ENCODE measurements around the gene PTGFR.

The PTGFR gene

GRCh38 chr1:78577257-78578100 lies 86.7 kb downstream of the PTGFR start:
- Histone ChIP-seq H3K4me2 (ENCODE audit: low read depth, low read length, poor library complexity, severe bottlenecking) (no peak overlapping the region), H3K9me2 (replicated peaks; ENCODE audit: low read depth, low read length) (0 out of 2 replicates have a peak, but pooled peaks cover 3% of the 10 kb centered on the region), H3K9ac (ENCODE audit: low read depth, low read length, poor library complexity, severe bottlenecking) (no peak overlapping the region), H3K4me3 (ENCODE audit: low read length, poor library complexity, severe bottlenecking) (no peak overlapping the region), H3K9me3 (ENCODE audit: insufficient read depth, low read depth, low read length) (no peaks in the 10 kb centered on the region), H3K79me2 (ENCODE audit: insufficient read depth, low read length) (no peaks in the 10 kb centered on the region), H2AFZ (ENCODE audit: low read length) (no peak overlapping the region), H3K36me3 (ENCODE audit: insufficient read depth, low read length) (no peaks in the 10 kb centered on the region), H3K27me3 (ENCODE audit: insufficient read depth, low read length, poor library complexity, severe bottlenecking) (no peaks in the 10 kb centered on the region), H3F3A (ENCODE audit: low read depth) (no peaks in the 10 kb centered on the region), H4K20me1 (ENCODE audit: insufficient read depth, low read length, poor library complexity, severe bottlenecking) (no peaks in the 10 kb centered on the region), H3K4me1 (ENCODE audit: insufficient read depth, low read length, poor library complexity, severe bottlenecking) (no peaks in the 10 kb centered on the region)
- TF ChIP-seq EZH2phosphoT487 (IDR thresholded peaks at IDR 0.05; ENCODE audit: borderline replicate concordance): no peak
- TF ChIP-seq CTCF (conservative IDR thresholded peaks at IDR 0.05; ENCODE audit: low read length): no peak

- Histone ChIP-seq H3K4me3 (ENCODE audit: low read length, poor library complexity, severe bottlenecking) (no peak overlapping the region), H3F3A (ENCODE audit: low read depth) (no peaks in the 10 kb centered on the region), H3K79me2 (ENCODE audit: insufficient read depth, low read length) (no peaks in the 10 kb centered on the region), H3K4me2 (ENCODE audit: low read depth, low read length, poor library complexity, severe bottlenecking) (no peak overlapping the region), H4K20me1 (ENCODE audit: insufficient read depth, low read length, poor library complexity, severe bottlenecking) (no peaks in the 10 kb centered on the region), H3K36me3 (ENCODE audit: insufficient read depth, low read length) (no peaks in the 10 kb centered on the region), H3K9me3 (ENCODE audit: insufficient read depth, low read depth, low read length) (no peaks in the 10 kb centered on the region), H3K27me3 (ENCODE audit: insufficient read depth, low read length, poor library complexity, severe bottlenecking) (no peaks in the 10 kb centered on the region), H3K9me2 (replicated peaks; ENCODE audit: low read depth, low read length) (0 out of 2 replicates have a peak, but pooled peaks cover 4% of the 10 kb centered on the region), H2AFZ (ENCODE audit: low read length) (no peak overlapping the region), H3K9ac (ENCODE audit: low read depth, low read length, poor library complexity, severe bottlenecking) (no peak overlapping the region), H3K4me1 (ENCODE audit: insufficient read depth, low read length, poor library complexity, severe bottlenecking) (no peaks in the 10 kb centered on the region)
- no peak for TF ChIP-seq EZH2phosphoT487 (IDR thresholded peaks at IDR 0.05; ENCODE audit: borderline replicate concordance)
- no peak for TF ChIP-seq CTCF (conservative IDR thresholded peaks at IDR 0.05; ENCODE audit: low read length)
Observed at GRCh38 chr1:78586572-78586971, 95.8 kb downstream of the PTGFR start.

- no peaks in the 10 kb centered on the region for H3K9me3 ChIP-seq (ENCODE audit: insufficient read depth, low read depth, low read length)
- no peaks in the 10 kb centered on the region for H3K4me1 ChIP-seq (ENCODE audit: insufficient read depth, low read length, poor library complexity, severe bottlenecking)
- H3K9ac ChIP-seq (ENCODE audit: low read depth, low read length, poor library complexity, severe bottlenecking): no peak overlapping the region
- H2AFZ ChIP-seq (ENCODE audit: low read length): no peak overlapping the region
- H3K4me3 ChIP-seq (ENCODE audit: low read length, poor library complexity, severe bottlenecking): no peak overlapping the region
- H3K36me3 ChIP-seq (ENCODE audit: insufficient read depth, low read length): no peaks in the 10 kb centered on the region
- H3K27me3 ChIP-seq (ENCODE audit: insufficient read depth, low read length, poor library complexity, severe bottlenecking): no peaks in the 10 kb centered on the region
- 0 out of 2 replicates have a peak, but pooled peaks cover 3% of the 10 kb centered on the region for H3K9me2 ChIP-seq (replicated peaks; ENCODE audit: low read depth, low read length)
- no peak overlapping the region for H3K4me2 ChIP-seq (ENCODE audit: low read depth, low read length, poor library complexity, severe bottlenecking)
- no peaks in the 10 kb centered on the region for H4K20me1 ChIP-seq (ENCODE audit: insufficient read depth, low read length, poor library complexity, severe bottlenecking)
- H3K79me2 ChIP-seq (ENCODE audit: insufficient read depth, low read length): no peaks in the 10 kb centered on the region
- no peaks in the 10 kb centered on the region for H3F3A ChIP-seq (ENCODE audit: low read depth)
- no peak for TF ChIP-seq EZH2phosphoT487 (IDR thresholded peaks at IDR 0.05; ENCODE audit: borderline replicate concordance)
- no peak for TF ChIP-seq CTCF (conservative IDR thresholded peaks at IDR 0.05; ENCODE audit: low read length)
Observed at GRCh38 chr1:78587211-78587610, 96.4 kb downstream of the PTGFR start.

Measured in Loucy (cell line).